GM12872 (cell line): ENCODE data around the gene SETBP1.

Experiments
- CTCF ChIP-seq: IDR thresholded peaks from 3 replicates; pipeline ENCODE4 v1.5.1; 2011; ENCODE audit warnings: low read depth, mild to moderate bottlenecking, low read length, moderate library complexity; ENCODE audit not compliant: insufficient read depth

SETBP1 gene

GRCh38 chr18:44698518-44698917, 17.8 kb downstream of the SETBP1 start:
- TF ChIP-seq CTCF: no peak

- TF ChIP-seq CTCF: no peak
These were observed 19.0 kb downstream of the SETBP1 start for GRCh38 chr18:44699572-44700261.

DNA sequence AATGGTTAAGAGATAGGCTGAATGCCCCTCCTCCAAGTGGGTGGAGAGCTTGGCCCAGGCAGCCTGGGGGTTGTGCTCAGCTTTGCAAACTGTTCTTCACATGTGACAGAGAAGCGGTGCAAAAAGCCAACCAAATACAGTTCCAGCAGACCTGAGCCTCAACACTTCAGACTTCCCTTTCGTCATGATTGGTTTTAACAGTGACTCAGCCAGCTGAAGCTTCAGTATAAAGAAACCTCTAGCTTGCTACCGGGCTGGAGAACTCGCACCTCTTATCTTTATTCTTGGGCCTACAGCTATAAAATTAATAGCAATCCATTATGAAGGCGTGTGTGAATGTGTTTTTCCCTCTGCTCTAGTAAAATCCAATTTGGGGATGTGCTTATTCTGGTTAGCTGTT, 20.0 kb downstream of the SETBP1 start:
- TF ChIP-seq CTCF: no peak

GRCh38 chr18:44701227-44701626, 20.5 kb downstream of the SETBP1 start:
- no peak for TF ChIP-seq CTCF

GRCh38 chr18:44702594-44702993, 21.9 kb downstream of the SETBP1 start:
- no peak for TF ChIP-seq CTCF

DNA sequence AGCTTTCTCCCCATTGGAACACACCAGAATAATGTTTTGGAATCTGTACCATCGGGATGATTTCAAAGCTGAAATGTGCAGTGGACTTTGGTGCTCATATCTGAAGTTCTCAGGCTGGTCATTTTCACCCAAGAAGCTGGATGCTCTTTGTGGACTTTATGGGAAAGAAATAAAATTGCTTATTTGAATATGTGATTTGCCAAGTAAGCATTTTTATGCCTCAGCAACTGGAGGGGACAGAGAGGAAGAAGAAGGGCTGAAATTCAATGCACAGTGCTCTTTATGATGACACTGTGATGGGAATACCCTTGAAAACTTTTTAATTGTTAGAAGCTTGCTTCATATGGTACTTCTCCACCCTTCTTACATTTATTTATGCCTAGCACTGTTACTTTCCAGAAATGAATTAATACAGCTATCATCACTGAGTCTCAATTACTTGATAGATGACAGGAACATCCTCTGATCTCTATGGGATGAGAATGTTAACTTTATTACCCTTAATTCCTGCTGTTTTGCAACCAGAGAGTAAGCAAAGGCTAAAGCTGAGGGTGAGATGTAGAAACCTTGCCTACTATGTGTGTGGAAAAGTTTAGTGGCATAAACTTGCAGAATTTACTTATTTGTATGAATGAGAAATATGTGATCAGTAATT, 23.6 kb downstream of the SETBP1 start:
- TF ChIP-seq CTCF: no peak

GRCh38 chr18:44705075-44705675, 24.5 kb downstream of the SETBP1 start:
- no peak for TF ChIP-seq CTCF
